Tibial nerve (tissue), 4 donors: ENCODE data around the gene NPDC1. TPM values are rescaled to one million over a fixed set of nuclear protein-coding genes. Genes with fewer than 3 reads are reported as not detected.
A peak's percentile ranks its signal among the peaks of the same experiment; 100 is the strongest.

Experiments
- DNase-seq, 2 donors: peaks; one replicate each; pipeline ENCODE4 v3.0.0-alpha.2; 2019; ENCODE audit warnings: low spot score in 2 of 2
- H3K27ac ChIP-seq, 4 donors: fragments of 200-600 bp; sonication (generic) in 3 of 4; one replicate each; pipeline ENCODE4 v1.5.1; 2017 to 2019; ENCODE audit warnings: mild to moderate bottlenecking in 1 of 4
- H3K27me3 ChIP-seq, 2 donors: fragments of 200-600 bp; sonication (generic) in 1 of 2; one replicate each; pipeline versions ENCODE4 v1.5.1 to v1.6.0; 2017 to 2019
- H3K36me3 ChIP-seq, 3 donors: fragments of 200-600 bp; sonication (generic); one replicate each; pipeline ENCODE4 v1.5.1; 2018 to 2019
- H3K4me1 ChIP-seq, 4 donors: fragments of 200-600 bp; sonication (generic) in 3 of 4; one replicate each; pipeline ENCODE4 v1.5.1; 2017 to 2019
- H3K4me3 ChIP-seq, 4 donors: fragments of 200-600 bp; sonication (generic) in 3 of 4; one replicate each; pipeline ENCODE4 v1.5.1; 2017 to 2019; ENCODE audit warnings: mild to moderate bottlenecking in 1 of 4, moderate library complexity in 1 of 4
- H3K9me3 ChIP-seq, 4 donors: fragments of 200-600 bp; sonication (generic) in 3 of 4; one replicate each; pipeline ENCODE4 v1.5.1; 2017 to 2019
- EP300 ChIP-seq, 2 donors: sonication (generic); formaldehyde crosslinking; IDR thresholded peaks; one replicate each; pipeline ENCODE4 v1.6.1; 2017; ENCODE audit warnings: antibody characterized with exemption in 2 of 2, mild to moderate bottlenecking in 1 of 2
- POLR2A ChIP-seq, 2 donors: fragments of 450-650 bp; IDR thresholded peaks; one replicate each; pipeline ENCODE4 v1.6.1; 2017; ENCODE audit warnings: antibody characterized with exemption in 2 of 2, mild to moderate bottlenecking in 2 of 2, moderate library complexity in 2 of 2
- WGBS, 2 donors: methylation state at CpG; one replicate each; pipeline ENCODE4 v1.1.5; 2018; 5-methylcytosine and 5-hydroxymethylcytosine counted together
- total RNA-seq, 4 donors: library from RNA; depleted of rRNA; stranded (reverse); fragments of >200 nt; gene quantifications; one replicate each; pipeline ENCODE4 v1.1.0, GENCODE V29; 2016
- TF ChIP-seq, protein P1 (sequence below), 5 experiments: fragments of 200-600 bp in 3 of 5; fragments of 450-650 bp in 2 of 5; sonication (generic) in 3 of 5; IDR thresholded peaks; one replicate each; pipeline ENCODE4 v1.5.1; 2016 to 2019; ENCODE audit warnings: antibody characterized with exemption in 5 of 5, mild to moderate bottlenecking in 3 of 5, moderate library complexity in 2 of 5

Gene NPDC1
- total RNA-seq, 4 donors from 2014 or later: 80.6 to 269 (median 182) TPM

DNA sequence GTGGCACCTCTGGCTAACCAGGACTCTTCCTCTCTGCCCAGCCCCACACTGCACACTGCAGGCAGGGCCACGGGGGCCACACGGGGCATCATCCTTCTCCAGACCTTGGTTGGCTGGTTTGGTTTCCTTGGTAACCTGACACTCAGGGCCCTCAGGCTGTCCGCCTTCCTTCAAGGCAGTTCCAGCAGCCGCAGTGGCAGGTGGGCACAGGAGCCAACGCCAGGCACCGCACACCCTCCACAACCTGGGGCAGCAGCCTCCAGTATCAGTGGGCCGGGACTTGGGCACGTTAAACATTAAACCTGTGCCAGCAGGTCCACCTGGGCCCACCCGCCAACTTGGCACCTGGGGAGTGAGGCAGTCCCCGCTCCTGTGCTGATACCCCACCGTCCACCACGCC, 1.9 kb downstream of the NPDC1 start:
- 38 to 72% methylated on average over 4 to 12 of the region's 12 CpGs for WGBS, 2 donors
- peak overlapping the region in 1 of 4 donors; percentile 76 for H3K4me3 ChIP-seq
- no peaks in the 10 kb centered on the region for H3K9me3 ChIP-seq
- no peak for DNase-seq
- peaks cover 0 to 11% of the 10 kb centered on the region in 2 donors for H3K27me3 ChIP-seq
- peaks cover 0 to 46% (median 24%) of the 10 kb centered on the region in 4 donors for H3K4me1 ChIP-seq
- H3K27ac ChIP-seq: peak overlapping the region in 1 of 4 donors; percentile 67
- peaks cover 0 to 31% (median 0%) of the 10 kb centered on the region in 3 donors for H3K36me3 ChIP-seq
- TF ChIP-seq EP300 (IDR thresholded peaks at IDR 0.05): no peak
- TF ChIP-seq POLR2A (IDR thresholded peaks at IDR 0.05): no peak
- TF ChIP-seq, protein P1, sequence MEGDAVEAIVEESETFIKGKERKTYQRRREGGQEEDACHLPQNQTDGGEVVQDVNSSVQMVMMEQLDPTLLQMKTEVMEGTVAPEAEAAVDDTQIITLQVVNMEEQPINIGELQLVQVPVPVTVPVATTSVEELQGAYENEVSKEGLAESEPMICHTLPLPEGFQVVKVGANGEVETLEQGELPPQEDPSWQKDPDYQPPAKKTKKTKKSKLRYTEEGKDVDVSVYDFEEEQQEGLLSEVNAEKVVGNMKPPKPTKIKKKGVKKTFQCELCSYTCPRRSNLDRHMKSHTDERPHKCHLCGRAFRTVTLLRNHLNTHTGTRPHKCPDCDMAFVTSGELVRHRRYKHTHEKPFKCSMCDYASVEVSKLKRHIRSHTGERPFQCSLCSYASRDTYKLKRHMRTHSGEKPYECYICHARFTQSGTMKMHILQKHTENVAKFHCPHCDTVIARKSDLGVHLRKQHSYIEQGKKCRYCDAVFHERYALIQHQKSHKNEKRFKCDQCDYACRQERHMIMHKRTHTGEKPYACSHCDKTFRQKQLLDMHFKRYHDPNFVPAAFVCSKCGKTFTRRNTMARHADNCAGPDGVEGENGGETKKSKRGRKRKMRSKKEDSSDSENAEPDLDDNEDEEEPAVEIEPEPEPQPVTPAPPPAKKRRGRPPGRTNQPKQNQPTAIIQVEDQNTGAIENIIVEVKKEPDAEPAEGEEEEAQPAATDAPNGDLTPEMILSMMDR (IDR thresholded peaks at IDR 0.05): no peak

DNA sequence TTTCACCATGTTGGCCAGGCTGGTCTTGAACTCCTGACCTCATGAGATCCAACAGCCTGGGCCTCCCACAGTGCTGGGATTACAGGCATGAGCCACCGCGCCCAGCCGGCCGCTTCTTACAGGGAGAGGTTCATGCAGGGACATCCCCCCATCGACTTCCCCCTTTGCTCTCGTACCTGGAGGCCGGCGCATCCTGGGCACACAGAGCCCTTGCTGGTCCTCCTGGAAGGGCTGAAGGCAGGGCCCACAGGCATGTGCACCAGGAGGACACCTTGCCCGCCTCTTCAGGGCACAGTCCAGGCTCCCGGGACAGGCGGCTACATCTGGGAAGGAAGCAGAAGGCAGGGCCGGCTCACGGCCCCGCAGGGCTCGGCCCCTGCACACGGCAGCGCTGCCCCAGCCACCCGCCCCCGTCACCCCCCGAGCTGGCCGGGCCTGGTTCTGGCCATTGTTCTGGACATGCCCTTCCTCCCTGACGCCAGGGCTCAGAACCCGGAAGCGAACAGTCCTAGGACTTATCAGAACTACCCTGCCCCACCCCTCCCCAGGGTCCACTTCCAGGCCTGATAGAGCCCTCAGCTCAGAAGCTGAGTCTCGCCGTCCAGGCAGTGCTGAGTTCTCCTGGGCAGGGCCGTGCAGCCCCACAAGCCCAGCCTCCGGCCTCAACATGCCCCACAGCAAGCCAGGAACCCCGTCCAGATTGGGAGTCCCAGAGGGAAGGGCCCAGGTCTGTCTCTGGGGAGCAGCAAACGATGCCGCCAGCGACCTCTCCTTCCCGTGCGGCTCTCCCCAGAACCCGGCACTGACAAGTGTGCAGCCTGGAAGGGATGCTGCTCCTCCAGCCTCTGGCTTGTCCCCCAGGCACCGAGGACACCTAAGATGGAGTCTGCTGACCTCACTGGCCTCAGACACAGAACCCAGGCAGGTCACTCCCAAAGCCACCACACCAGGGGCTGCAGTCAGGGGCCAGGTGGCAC, 2.9 kb downstream of the NPDC1 start:
- Histone ChIP-seq H3K9me3 (no peaks in the 10 kb centered on the region), H3K27me3 (peaks cover 0 to 1% of the 10 kb centered on the region in 2 donors), H3K36me3 (peaks cover 0 to 41% (median 0%) of the 10 kb centered on the region in 3 donors), H3K4me3 (peak overlapping the region in 2 of 4 donors; percentile 9 to 76), H3K27ac (peak overlapping the region in 1 of 4 donors; percentile 67), H3K4me1 (peaks cover 0 to 40% (median 24%) of the 10 kb centered on the region in 4 donors)
- no peak for TF ChIP-seq EP300 (IDR thresholded peaks at IDR 0.05)
- no peak for TF ChIP-seq POLR2A (IDR thresholded peaks at IDR 0.05)
- TF ChIP-seq, protein P1 (IDR thresholded peaks at IDR 0.05): no peak
- 68 to 69% methylated on average over 25 to 27 of the region's 36 CpGs for WGBS, 2 donors
- DNase-seq: no peak

DNA sequence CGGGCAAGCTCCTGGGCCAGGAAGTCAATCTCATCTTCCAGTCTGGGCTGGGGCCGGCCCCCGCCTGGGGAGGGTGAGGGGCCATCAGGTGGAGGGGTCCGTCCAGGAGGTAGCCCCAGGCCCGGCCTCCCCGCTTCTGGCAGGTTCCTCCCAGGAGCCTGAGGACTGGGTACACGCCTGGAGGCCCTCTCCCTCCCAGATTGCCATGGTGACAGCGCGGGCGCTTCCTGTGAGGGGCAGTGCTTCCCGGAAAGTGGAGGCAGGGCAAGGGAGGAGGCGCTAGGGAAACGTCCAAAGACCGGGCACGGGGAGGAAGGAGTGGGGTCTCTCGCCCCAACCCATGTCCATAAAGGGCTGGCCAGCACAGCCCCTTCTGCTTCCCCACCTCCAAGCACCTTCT, 4.9 kb downstream of the NPDC1 start:
- no peak for DNase-seq
- Histone ChIP-seq H3K27ac (no peak overlapping the region), H3K27me3 (no peaks in the 10 kb centered on the region), H3K4me1 (peaks cover 0 to 32% (median 18%) of the 10 kb centered on the region in 4 donors), H3K36me3 (peaks cover 0 to 52% (median 0%) of the 10 kb centered on the region in 3 donors), H3K4me3 (peak overlapping the region in 1 of 4 donors; percentile 23), H3K9me3 (no peaks in the 10 kb centered on the region)
- 45 to 55% methylated on average over 10 of the region's 16 CpGs for WGBS, 2 donors
- TF ChIP-seq POLR2A (IDR thresholded peaks at IDR 0.05): no peak
- no peak for TF ChIP-seq EP300 (IDR thresholded peaks at IDR 0.05)
- TF ChIP-seq, protein P1 (IDR thresholded peaks at IDR 0.05): no peak

- H3K27me3 ChIP-seq: no peaks in the 10 kb centered on the region
- no peak for DNase-seq
- peaks cover 0 to 52% (median 0%) of the 10 kb centered on the region in 3 donors for H3K36me3 ChIP-seq
- 88 to 93% methylated on average over 6 to 14 of the region's 23 CpGs for WGBS, 2 donors
- no peak overlapping the region for H3K27ac ChIP-seq
- H3K9me3 ChIP-seq: no peaks in the 10 kb centered on the region
- H3K4me1 ChIP-seq: peaks cover 0 to 32% (median 17%) of the 10 kb centered on the region in 4 donors
- H3K4me3 ChIP-seq: peak overlapping the region in 1 of 4 donors; percentile 23
- TF ChIP-seq POLR2A (IDR thresholded peaks at IDR 0.05) (no peak), EP300 (IDR thresholded peaks at IDR 0.05) (no peak)
- TF ChIP-seq, protein P1 (IDR thresholded peaks at IDR 0.05): no peak
Observed at GRCh38 chr9:137040568-137040967, 5.4 kb downstream of the NPDC1 start.
